GM12864 (cell line): Measurements from ENCODE around the gene TMC4.
"Not testable (repeated sequence)": the region's sequence is repeated elsewhere in the genome, so short reads cannot be mapped to it uniquely, and the experiment has no call there.

Experiments
- DNase-seq: peaks from one replicate; pipeline ENCODE4 v3.0.0-alpha.2; 2011; ENCODE audit warnings: low read depth
- H3K4me3 ChIP-seq: 2 replicates; pipeline ENCODE4 v1.5.1; 2011; ENCODE audit warnings: mild to moderate bottlenecking, low read depth, low read length, control low read depth
- TF ChIP-seq, protein P1 (sequence below): IDR thresholded peaks from 2 replicates; pipeline ENCODE4 v1.5.1; 2011; ENCODE audit warnings: low read depth, mild to moderate bottlenecking, moderate library complexity, low read length, control low read depth, inconsistent platforms; ENCODE audit errors: missing control alignments

The TMC4 gene

DNA sequence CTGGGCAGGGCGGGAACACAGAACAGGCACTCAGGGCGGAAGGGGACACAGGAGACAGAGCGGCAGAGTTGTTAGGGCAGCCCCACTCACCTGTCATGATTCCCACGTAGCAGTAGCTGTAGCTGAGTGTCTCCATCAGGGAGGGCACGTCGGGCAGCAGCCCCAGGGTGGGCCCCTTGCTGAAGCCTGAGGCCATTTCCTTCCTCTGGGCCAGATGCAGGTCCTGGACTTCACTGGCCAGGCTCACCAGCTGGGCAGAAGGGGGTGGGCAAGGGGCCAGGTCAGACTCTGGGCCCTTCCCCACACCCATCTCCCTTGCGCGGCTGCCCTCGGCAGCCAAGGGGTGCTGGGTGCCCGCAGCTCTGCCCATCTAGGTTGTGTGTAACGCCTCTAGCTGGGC lies 10.5 kb upstream of the TMC4 start:
- TF ChIP-seq, protein P1, sequence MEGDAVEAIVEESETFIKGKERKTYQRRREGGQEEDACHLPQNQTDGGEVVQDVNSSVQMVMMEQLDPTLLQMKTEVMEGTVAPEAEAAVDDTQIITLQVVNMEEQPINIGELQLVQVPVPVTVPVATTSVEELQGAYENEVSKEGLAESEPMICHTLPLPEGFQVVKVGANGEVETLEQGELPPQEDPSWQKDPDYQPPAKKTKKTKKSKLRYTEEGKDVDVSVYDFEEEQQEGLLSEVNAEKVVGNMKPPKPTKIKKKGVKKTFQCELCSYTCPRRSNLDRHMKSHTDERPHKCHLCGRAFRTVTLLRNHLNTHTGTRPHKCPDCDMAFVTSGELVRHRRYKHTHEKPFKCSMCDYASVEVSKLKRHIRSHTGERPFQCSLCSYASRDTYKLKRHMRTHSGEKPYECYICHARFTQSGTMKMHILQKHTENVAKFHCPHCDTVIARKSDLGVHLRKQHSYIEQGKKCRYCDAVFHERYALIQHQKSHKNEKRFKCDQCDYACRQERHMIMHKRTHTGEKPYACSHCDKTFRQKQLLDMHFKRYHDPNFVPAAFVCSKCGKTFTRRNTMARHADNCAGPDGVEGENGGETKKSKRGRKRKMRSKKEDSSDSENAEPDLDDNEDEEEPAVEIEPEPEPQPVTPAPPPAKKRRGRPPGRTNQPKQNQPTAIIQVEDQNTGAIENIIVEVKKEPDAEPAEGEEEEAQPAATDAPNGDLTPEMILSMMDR, result no peak
- DNase-seq, result no peak
- H3K4me3 ChIP-seq, result no peak overlapping the region

DNA sequence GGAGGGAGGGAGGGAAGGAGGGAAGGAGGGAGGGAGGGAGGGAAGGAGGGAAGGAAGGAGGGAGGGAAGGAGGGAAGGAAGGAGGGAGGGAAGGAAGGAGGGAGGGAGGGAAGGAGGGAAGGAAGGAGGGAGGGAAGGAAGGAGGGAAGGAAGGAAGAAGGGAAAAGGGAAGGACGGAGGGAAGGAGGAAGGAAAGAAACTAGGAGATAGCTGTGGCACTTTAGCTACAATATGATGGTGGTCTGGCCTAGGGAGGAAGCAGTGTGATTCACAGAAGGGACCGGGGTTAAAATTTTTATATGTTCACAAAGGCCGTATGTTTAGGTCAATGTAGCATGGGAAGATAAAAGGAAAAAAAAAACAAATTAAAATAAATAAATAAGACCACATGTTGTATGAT lies 8.9 kb upstream of the TMC4 start:
- H3K4me3 ChIP-seq, DNase-seq: not testable (repeated sequence)

DNA sequence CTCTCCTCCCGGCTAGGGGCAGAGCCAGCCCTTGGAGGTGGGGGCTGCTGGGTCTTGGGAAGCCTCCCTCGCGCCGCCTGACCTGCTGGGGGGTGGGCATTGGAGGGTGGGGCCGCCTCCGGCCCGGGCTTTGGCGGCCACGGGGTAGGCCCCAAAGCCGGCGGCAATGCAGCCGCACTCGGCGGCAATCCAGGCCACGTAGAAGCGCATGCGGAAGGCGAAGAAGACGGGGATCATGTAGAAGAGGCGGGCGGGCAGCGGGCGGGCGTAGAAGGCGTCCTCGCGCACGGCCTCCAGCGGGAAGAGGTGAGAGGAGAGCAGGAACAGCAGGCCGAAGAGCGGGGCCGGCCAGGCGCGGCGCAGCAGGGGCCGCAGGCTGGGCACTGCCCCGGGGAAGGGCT lies 7.7 kb upstream of the TMC4 start:
- TF ChIP-seq, protein P1, result no peak
- no peak overlapping the region for H3K4me3 ChIP-seq
- DNase-seq, result no peak

DNA sequence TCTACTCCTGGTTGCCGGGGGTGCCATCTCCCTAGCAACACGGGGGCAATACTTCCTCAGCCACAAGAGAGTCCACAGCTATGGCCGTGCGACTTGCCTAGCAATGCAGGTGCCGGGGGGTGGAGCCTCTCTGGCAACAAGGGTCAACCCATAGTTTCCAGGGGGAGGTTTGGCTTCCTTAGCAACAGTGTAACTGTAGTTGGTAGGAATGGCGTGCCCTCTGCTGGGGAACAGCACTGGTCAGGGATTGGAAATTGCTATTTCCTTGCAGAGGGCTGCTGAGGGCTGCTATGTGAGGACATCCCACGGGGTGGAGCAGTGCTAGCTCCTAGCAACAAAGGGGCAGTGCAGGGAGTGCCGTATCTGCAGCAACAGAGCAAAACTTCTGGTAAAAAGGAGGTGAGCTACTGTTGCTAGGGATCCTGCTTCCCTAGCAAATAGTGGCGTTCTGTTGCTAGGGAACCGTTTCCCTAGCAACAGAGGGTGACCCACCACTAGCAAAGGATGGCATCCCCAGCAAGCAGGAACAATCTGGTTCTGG lies 7.0 kb upstream of the TMC4 start:
- H3K4me3 ChIP-seq, result no peak overlapping the region
- TF ChIP-seq, protein P1, result no peak
- no peak for DNase-seq

DNA sequence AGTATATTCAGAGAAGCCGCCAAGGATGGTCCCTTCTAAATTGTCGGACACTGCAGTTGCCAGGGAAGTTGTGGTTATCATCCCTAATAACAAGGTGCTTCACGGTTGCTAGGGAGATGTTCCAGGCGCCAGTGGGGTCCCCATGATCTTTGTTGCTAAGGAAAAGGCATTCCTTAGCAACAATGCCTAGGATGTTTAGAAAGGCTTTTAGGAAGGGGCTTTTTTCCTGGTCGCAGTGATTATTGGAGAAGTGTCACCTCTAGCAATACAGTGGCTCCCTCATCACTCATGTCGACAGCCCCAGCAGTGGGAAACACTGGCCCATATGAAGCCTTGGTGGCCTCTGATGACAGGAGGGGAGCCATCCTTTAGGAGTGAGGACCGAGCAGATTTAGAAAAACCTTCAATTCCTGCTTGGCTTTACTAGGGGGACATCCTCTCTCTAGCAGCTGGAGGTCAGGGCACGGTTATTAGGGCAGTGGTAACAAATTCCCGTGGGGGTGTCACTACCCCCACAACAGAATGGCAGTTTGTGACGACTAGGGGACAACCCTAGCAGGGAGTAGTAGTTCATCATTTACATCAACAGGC lies 6.4 kb upstream of the TMC4 start:
- no peak overlapping the region for H3K4me3 ChIP-seq
- TF ChIP-seq, protein P1, result no peak
- no peak for DNase-seq

DNA sequence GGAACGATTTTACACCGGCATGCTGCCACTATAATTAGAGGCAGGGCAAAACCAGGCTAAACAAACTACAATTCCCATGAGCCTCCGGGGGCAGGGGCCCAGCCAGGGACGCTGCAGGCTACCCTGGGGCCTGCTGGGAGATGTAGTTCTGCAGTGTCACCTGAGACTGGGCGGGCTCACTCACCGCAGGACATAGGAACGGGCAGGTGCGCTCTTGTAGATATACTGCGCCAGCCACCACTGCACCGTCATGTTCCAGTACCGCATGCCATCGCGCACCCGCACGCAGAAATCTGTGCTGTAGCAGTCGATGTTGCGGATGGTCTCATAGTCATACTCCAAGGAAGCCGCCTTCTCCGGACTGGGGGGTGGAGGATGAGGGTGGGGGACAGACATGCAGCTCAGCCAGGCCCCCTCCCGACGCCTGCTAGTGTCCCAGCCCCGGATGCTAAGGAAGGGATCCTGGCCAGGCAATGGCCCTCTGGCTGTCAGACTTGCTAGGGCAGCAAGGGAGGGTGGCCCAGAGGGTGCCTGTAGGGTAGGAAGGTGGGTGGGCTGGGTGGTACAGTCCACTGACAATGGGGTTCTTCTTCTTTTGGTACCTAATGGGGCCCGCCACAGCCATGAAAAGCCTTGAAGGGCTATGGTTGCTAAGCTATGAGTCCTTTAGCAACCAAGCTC lies 5.8 kb upstream of the TMC4 start:
- H3K4me3 ChIP-seq, result no peak overlapping the region
- DNase-seq, result no peak
- TF ChIP-seq, protein P1, result no peak

DNA sequence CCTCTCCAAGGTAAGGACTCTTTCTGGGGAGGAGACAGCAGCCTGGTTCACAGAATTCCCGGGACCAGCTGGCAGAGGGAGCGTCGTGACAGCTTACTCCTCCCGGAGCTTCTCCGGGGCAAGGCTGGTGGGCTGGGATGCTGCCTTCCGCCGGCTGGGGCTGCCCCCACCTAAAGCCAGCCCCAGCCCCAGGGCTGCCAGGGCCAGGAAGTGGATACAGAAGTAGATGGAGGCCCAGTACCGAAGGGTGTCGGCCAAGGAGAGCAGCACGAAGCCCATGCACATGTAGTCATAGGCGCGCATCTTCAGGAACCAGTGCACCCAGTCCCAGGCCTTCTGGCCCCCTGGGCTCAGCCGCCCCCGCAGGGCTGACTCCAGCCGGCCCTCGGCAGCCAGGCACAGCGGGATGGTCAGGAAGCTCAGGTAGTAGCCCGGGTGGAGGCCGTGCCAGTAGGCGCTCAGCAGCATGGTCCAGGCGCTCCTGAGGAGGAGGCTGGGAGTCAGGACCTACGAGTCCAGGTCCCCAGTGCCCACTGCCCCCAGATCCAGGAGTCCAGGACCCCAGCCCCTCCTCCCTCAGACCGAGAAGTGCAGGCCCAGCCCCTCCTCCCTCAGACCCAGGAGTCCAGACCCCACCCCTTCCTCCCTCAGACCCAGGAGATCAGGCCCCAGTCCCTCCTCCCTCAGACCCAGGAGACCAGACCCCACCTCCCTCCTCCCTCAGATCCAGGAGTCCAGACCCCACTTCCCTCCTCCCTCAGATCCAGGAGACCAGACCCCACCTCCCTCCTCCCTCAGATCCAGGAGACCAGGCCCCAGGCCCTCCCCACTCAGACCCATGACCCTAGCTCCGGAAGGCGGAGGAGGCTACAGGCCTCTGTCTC lies 1.2 kb upstream of the TMC4 start:
- H3K4me3 ChIP-seq, result no peak overlapping the region
- no peak for DNase-seq

More for the DNA sequence above, 1.2 kb upstream of the TMC4 start:
- TF ChIP-seq, protein P1, result no peak
